GM10266 (cell line): ENCODE results near the gene SEC63.
"Not testable (repeated sequence)": the region's sequence is repeated elsewhere in the genome, so short reads cannot be mapped to it uniquely, and the experiment has no call there.

Experiments used
- DNase-seq: peaks from one replicate; pipeline ENCODE4 v3.0.0; 2012; ENCODE audit errors: extremely low spot score
- TF ChIP-seq, protein P1 (sequence below): IDR thresholded peaks from 2 replicates; pipeline ENCODE4 v1.5.1; 2012; ENCODE audit warnings: mild to moderate bottlenecking, low read depth; ENCODE audit not compliant: control insufficient read depth, insufficient read depth; ENCODE audit errors: missing control alignments

SEC63 gene

DNA sequence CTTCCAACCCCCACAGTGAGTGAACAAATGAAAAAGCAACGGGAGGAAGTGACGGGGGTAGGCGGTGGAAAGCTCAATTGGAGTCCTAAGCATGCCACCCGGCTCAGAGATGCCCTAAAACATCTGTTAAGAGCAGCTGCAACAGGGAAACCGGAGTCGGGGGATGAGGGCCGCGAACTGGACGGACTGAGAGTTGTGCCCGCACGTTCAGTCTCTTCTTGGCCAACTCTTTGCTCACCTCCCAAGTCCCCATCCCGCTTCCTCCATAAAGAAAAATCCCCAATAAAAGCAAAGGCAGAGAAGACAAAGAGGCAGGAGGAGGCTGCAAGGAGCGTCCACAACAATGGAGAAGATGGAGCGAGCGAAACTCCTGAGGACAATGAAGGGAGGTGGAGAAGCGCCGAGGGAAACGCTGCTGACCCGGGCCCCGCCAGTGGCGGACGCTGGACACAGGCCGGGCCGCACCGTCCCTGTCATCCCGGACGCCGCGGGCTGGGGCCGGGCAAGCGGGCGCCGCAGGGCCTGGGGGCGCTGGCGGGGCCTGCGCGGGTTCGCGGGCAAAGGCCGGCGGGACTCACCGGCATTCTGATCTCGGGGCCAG, 600 bp downstream of the SEC63 start:
- TF ChIP-seq, protein P1, sequence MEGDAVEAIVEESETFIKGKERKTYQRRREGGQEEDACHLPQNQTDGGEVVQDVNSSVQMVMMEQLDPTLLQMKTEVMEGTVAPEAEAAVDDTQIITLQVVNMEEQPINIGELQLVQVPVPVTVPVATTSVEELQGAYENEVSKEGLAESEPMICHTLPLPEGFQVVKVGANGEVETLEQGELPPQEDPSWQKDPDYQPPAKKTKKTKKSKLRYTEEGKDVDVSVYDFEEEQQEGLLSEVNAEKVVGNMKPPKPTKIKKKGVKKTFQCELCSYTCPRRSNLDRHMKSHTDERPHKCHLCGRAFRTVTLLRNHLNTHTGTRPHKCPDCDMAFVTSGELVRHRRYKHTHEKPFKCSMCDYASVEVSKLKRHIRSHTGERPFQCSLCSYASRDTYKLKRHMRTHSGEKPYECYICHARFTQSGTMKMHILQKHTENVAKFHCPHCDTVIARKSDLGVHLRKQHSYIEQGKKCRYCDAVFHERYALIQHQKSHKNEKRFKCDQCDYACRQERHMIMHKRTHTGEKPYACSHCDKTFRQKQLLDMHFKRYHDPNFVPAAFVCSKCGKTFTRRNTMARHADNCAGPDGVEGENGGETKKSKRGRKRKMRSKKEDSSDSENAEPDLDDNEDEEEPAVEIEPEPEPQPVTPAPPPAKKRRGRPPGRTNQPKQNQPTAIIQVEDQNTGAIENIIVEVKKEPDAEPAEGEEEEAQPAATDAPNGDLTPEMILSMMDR = no peak
- DNase-seq = peak; percentile 75

- DNase-seq = peak; percentile 41
- TF ChIP-seq, protein P1 = no peak
Observed at GRCh38 chr6:107956586-107957307, 1.3 kb downstream of the SEC63 start.

GRCh38 chr6:107956181-107956580, 1.8 kb downstream of the SEC63 start:
- TF ChIP-seq, protein P1 = no peak
- no peak for DNase-seq

GRCh38 chr6:107953858-107954414, 4.1 kb downstream of the SEC63 start:
- not testable (repeated sequence) for DNase-seq

GRCh38 chr6:107943626-107944439, 14.2 kb downstream of the SEC63 start:
- TF ChIP-seq, protein P1 = no peak

DNA sequence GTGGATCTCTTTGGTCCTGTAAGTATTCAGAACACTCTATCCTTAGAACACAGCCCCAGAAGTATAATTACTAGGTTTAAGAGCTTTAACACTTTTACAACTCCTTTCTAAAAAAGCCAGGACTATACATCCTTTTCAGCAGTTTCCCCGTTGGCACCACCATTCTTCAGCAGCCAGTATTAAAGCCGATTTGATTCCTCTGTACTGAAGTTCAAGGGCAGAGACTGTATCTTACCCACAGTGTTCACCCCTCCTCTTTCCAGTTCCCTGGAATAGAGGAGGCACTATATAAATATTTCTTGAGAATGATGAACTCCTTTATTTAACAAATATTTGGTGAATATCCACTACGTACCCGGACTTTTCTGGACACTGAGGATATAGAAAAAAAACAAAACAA, 15.9 kb downstream of the SEC63 start:
- no peak for DNase-seq
- TF ChIP-seq, protein P1 = no peak

More at GRCh38 chr6:107943626-107944439, 14.2 kb downstream of the SEC63 start:
- DNase-seq = no peak

DNA sequence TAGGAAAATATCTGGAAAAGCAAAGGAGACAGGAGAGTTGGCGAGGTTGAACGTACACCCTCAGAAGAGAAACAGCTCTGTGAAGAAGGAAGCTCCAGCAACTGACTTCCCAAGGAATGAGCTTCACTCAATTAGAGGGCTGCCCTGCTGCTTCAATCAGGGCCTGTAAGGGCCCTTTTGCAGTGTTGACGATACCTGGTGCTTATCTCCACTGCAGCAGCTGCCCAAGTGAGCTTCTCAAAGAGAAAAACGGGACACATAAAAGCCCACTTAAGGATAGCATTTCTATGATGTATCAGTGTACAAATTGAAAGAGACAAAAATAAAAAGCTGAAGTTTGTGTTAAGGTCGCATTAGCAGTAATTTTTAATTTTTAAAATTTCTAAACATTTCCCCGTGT, 16.4 kb downstream of the SEC63 start:
- TF ChIP-seq, protein P1 = no peak
- no peak for DNase-seq
